NCI-H1105 treated with DMSO at 0.1 percent for 48 hours (cell line): ENCODE data around the gene ELL3.

Experiments used
- DNase-seq: peaks from one replicate; lab custom pipeline; 2025; lab: John Stamatoyannopoulos, UW

ELL3 gene

GRCh38 chr15:43723151-43723550 lies 53.6 kb downstream of the ELL3 start:
- no peak for DNase-seq
